HEK293T (cell line): ENCODE data around the gene SH3D19.

Experiments used
- CTCF ChIA-PET: fragments of 350-600 bp; formaldehyde crosslinking; extraction: SDS; loops from one replicate; lab custom pipeline; 2021; ENCODE audit warnings: antibody characterized with exemption, inconsistent platforms; lab: Yijun Ruan, JAX
- POLR2A ChIA-PET: fragments of 350-600 bp; formaldehyde crosslinking; extraction: SDS; loops from one replicate; lab custom pipeline; 2020; ENCODE audit warnings: antibody characterized with exemption, inconsistent platforms; lab: Yijun Ruan, JAX
- DNase-seq: peaks from one replicate; pipeline ENCODE4 v3.0.0; 2012; ENCODE audit warnings: mixed read lengths; ENCODE audit errors: extremely low spot score
- ARNT ChIP-seq: fragments of 450-650 bp; IDR thresholded peaks from 2 replicates; pipeline ENCODE4 v1.6.1; 2017; ENCODE audit warnings: mild to moderate bottlenecking
- BHLHE40 ChIP-seq: fragments of 450-650 bp; IDR thresholded peaks from 2 replicates; pipeline ENCODE4 v1.6.1; 2016; ENCODE audit warnings: mild to moderate bottlenecking, moderate library complexity, borderline replicate concordance
- CTBP1 ChIP-seq: fragments of 450-650 bp; IDR thresholded peaks from 2 replicates; pipeline ENCODE4 v1.6.1; 2016; ENCODE audit warnings: borderline replicate concordance
- ELF4 ChIP-seq: fragments of 450-650 bp; IDR thresholded peaks from 2 replicates; pipeline ENCODE4 v1.6.1; 2017; ENCODE audit warnings: antibody characterized with exemption
- FOXA1 ChIP-seq: fragments of 450-650 bp; IDR thresholded peaks from 2 replicates; pipeline ENCODE4 v1.6.1; 2016; ENCODE audit warnings: mild to moderate bottlenecking
- FOXK2 ChIP-seq: fragments of 450-650 bp; IDR thresholded peaks from 2 replicates; pipeline ENCODE4 v1.6.1; 2016; ENCODE audit warnings: mild to moderate bottlenecking
- FOXM1 ChIP-seq: fragments of 450-650 bp; IDR thresholded peaks from 2 replicates; pipeline ENCODE4 v1.6.1; 2017; ENCODE audit warnings: mild to moderate bottlenecking, borderline replicate concordance
- HDGF ChIP-seq: fragments of 450-650 bp; IDR thresholded peaks from 2 replicates; pipeline ENCODE4 v1.6.1; 2017; ENCODE audit warnings: antibody characterized with exemption, borderline replicate concordance
- L3MBTL2 ChIP-seq: fragments of 450-650 bp; conservative IDR thresholded peaks from 2 replicates; pipeline ENCODE4 v1.6.1; 2016; ENCODE audit warnings: mild to moderate bottlenecking
- LEF1 ChIP-seq: fragments of 450-650 bp; IDR thresholded peaks from 2 replicates; pipeline ENCODE4 v1.6.1; 2017; ENCODE audit warnings: mild to moderate bottlenecking, borderline replicate concordance
- NFRKB ChIP-seq: fragments of 450-650 bp; IDR thresholded peaks from 2 replicates; pipeline ENCODE4 v1.6.1; 2016; ENCODE audit warnings: mild to moderate bottlenecking, moderate library complexity
- SP1 ChIP-seq: fragments of 450-650 bp; IDR thresholded peaks from 2 replicates; pipeline ENCODE4 v1.6.1; 2017
- SUZ12 ChIP-seq: fragments of 450-650 bp; IDR thresholded peaks from 2 replicates; pipeline ENCODE4 v1.6.1; 2016; ENCODE audit warnings: mild to moderate bottlenecking
- TARDBP ChIP-seq: fragments of 450-650 bp; IDR thresholded peaks from 2 replicates; pipeline ENCODE4 v1.6.1; 2016
- ZNF384 ChIP-seq: fragments of 450-650 bp; IDR thresholded peaks from 2 replicates; pipeline ENCODE4 v1.6.1; 2016
- TF ChIP-seq, protein P1 (sequence below): fragments of 450-650 bp; IDR thresholded peaks from 2 replicates; pipeline ENCODE4 v1.6.1; 2016

SH3D19 gene

DNA sequence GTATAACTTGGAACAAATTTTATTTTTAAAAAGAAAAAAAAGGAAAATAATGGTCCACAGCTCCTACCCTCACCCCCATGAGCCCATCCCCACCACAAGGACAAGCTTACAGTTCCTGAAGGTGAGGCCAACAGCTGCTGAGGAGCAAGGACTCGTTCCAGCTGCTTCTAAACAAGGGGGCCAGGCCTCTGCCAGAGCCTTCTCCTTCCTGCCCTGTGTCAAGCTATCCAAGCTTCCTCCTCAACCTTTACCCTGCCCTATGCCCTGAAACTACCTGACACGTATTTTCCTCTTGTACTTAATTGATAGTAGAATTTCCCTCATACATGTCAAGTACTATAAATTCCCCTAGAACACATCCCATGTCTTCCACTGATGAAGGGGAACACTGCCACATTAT is 8.8 kb downstream of the SH3D19 start:
- no peak for DNase-seq
- CTCF ChIA-PET, result interaction anchor here (1.1 to 2.0 kb wide), 3 partner anchors 11 to 16 kb away, joined by 4 to 5 read pairs (median 5); no protein-coding TSS in a partner anchor
- POLR2A ChIA-PET, result interaction anchor here (0.8 to 1.7 kb wide), 2 partner anchors 8 to 12 kb away, joined by 3 to 9 read pairs; partner anchors contain the start of gene SH3D19
- TF ChIP-seq TARDBP (no peak), FOXM1 (no peak), CTBP1 (no peak), NFRKB (no peak), FOXK2 (no peak), ELF4 (no peak), ZNF384 (no peak), ARNT (no peak), HDGF (no peak), SP1 (no peak), FOXA1 (no peak), LEF1 (no peak), BHLHE40 (no peak), SUZ12 (no peak), L3MBTL2 (no peak)
- TF ChIP-seq, protein P1, sequence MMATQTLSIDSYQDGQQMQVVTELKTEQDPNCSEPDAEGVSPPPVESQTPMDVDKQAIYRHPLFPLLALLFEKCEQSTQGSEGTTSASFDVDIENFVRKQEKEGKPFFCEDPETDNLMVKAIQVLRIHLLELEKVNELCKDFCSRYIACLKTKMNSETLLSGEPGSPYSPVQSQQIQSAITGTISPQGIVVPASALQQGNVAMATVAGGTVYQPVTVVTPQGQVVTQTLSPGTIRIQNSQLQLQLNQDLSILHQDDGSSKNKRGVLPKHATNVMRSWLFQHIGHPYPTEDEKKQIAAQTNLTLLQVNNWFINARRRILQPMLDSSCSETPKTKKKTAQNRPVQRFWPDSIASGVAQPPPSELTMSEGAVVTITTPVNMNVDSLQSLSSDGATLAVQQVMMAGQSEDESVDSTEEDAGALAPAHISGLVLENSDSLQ, result no peak

DNA sequence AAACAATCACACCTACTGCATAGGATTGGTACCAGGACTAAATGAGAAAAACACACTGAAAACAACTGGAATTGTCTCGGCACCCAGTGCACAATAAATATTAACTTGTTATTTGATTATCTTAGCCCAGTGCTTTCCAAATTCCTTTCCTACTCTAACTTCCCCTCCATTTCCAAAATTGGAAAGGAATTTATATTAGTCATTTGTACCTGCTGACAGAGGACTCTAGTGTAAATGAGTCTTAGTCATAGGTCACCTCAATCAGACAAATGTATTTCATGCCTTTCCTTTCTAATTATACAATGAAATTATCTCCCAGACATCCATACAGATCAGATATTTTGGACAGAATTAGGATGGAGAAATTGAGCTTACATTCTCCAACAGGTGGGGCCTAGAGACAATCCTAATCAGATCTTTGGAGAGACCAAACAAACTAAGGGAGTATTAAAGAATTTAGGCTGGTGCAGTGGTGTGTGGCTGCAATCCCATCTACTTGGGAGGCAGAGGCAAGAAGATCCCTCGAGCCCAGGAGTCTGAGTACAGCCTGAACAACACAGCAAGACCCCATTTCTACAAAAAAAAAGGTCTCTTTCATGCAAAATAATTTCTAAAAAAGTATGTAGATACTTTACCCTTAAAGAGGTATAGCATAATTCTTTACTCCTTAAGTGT is 10.1 kb downstream of the SH3D19 start:
- no peak for DNase-seq

DNA sequence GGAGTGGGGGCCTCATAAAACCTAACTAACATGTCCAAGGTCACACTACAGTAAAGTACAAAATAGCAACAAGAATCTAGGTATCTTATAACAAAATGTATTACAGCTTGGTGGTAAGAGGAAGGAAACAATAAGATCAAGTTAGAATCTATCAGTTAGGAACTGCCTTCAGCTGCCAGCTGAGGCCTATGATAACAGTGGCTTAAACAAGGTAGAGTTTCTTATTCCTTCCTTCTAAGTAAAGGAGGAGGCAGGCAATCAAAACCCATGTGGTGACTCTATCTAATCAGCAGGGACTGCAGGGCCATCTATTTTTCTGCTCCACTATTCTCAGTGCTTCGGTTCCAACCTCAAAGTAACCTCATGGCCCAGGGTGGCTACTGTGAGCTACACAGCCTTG is 10.9 kb downstream of the SH3D19 start:
- no peak for DNase-seq
- CTCF ChIA-PET, result no interaction called here
- TF ChIP-seq ELF4, result no peak
- TF ChIP-seq L3MBTL2, result no peak
- TF ChIP-seq ZNF384, result no peak
- no peak for TF ChIP-seq CTBP1
- TF ChIP-seq, protein P1, result no peak
- TF ChIP-seq SP1, result no peak
- no peak for TF ChIP-seq TARDBP
- no peak for TF ChIP-seq FOXA1
- TF ChIP-seq FOXK2, result no peak
- TF ChIP-seq SUZ12, result no peak
- no peak for TF ChIP-seq ARNT
- TF ChIP-seq NFRKB, result no peak
- TF ChIP-seq FOXM1, result no peak
- TF ChIP-seq HDGF, result no peak
- no peak for TF ChIP-seq BHLHE40
- no peak for TF ChIP-seq LEF1
- POLR2A ChIA-PET, result interaction anchor here (0.9 to 3.5 kb wide), 3 partner anchors 10 to 22 kb away, joined by 3 to 27 read pairs (median 3); partner anchors contain the start of gene SH3D19

More for the DNA sequence above, 10.1 kb downstream of the SH3D19 start:
- TF ChIP-seq SUZ12 (no peak), FOXK2 (no peak), ZNF384 (no peak), ELF4 (no peak), ARNT (no peak), CTBP1 (no peak), SP1 (no peak), BHLHE40 (no peak), LEF1 (no peak)
- POLR2A ChIA-PET, result interaction anchor here (3.5 kb wide), 1 partner anchor 9 kb away, joined by 27 read pairs; the partner anchor contains the start of gene SH3D19
- CTCF ChIA-PET, result no interaction called here

DNA sequence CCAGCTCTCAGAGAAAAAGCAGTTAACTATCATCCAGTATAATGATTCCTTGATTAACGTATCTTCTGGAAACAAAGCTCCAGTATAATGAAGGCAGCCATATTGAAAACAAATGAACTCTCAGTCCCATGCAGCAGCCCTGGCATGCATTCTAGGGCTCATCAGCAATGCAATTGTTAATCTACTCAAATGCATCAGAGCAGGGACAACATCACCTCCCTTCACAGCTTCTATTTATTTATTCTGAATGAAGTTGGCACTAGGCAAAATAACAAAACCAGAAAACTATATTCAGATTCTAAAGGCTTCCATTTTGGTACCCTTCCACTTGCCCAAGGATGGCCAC is 11.4 kb downstream of the SH3D19 start:
- no peak for DNase-seq
- POLR2A ChIA-PET, result interaction anchor here (0.9 to 3.5 kb wide), 3 partner anchors 9 to 22 kb away, joined by 3 to 27 read pairs (median 3); partner anchors contain the start of gene SH3D19
- no peak for TF ChIP-seq ELF4
- no peak for TF ChIP-seq FOXM1
- no peak for TF ChIP-seq HDGF
- CTCF ChIA-PET, result no interaction called here

DNA sequence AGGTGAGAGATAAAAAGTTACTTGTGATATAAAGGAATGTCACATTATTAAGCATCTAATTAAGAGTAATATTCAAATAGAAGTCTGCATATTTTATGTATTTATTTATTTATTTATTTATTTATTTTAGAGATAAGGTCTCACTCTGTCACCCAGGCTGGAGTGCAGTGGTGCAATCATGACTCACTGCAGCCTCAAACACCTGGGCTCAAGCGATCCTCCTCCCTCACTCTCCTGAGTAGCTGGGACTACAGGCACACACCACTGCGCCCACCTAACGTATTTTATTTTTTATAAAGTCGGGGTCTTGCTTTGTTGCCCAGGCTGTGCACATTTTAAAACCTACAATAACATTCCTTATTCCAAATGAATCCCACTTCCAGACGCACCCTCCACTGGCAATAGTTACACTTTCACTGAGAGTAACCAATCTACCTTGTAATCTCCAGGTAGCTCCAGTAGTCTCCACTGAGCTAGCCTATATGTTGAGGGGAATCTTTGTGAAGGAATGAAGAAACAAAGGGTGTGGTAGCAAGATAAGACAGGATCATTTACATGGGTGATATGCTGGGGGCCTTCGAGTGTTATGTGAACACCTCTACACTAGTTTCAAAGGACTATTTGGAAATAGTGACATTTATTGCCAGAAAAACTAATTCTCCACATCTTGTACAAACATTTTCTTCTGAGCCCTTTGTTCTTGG is 11.9 kb downstream of the SH3D19 start:
- DNase-seq, result no peak
- POLR2A ChIA-PET, result interaction anchor here (0.9 to 3.5 kb wide), 3 partner anchors 9 to 21 kb away, joined by 3 to 27 read pairs (median 3); partner anchors contain the start of gene SH3D19
- CTCF ChIA-PET, result no interaction called here
- no peak for TF ChIP-seq HDGF
- TF ChIP-seq ZNF384, result no peak
- no peak for TF ChIP-seq LEF1
- no peak for TF ChIP-seq L3MBTL2
- no peak for TF ChIP-seq SUZ12
- TF ChIP-seq ARNT, result no peak
- TF ChIP-seq, protein P1, result no peak
- no peak for TF ChIP-seq TARDBP
- no peak for TF ChIP-seq FOXK2
- TF ChIP-seq FOXM1, result no peak

DNA sequence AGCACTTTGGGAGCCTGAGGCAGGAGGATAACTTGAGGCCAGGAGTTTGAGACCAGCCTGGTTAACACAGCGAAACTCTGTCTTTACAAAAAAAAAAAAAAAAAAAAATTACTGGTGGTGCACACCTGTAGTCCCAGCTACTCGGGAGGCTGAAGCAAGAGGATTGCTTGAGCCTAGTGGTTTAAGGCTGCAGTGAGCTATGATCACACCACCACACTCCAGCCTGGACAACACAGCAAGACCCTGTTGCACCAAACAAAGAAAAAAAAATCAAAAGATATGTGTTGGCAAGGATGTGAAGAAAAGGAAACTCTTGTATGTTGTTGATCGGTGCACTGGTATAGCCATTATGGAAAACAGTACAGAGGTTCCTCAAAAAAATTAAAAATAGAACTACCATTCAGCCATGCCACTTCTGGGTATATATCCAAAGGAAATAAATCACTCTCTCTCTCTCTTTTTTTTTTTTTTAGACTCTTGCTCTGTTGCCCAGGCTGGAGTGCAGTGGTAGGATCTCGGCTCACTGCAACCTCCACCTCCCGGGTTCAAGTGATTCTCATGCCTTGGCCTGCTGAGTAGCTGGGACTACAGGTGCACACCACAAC is 15.2 kb downstream of the SH3D19 start:
- CTCF ChIA-PET, result interaction anchor here (0.7 kb wide), 1 partner anchor 125 kb away, joined by 10 read pairs; no protein-coding TSS in a partner anchor
- POLR2A ChIA-PET, result interaction anchor here (1.0 kb wide), 1 partner anchor 15 kb away, joined by 3 read pairs; the partner anchor contains the start of gene SH3D19
- no peak for TF ChIP-seq HDGF
- TF ChIP-seq, protein P1, result no peak
- TF ChIP-seq TARDBP, result no peak
- no peak for TF ChIP-seq CTBP1
- TF ChIP-seq FOXK2, result no peak
- TF ChIP-seq FOXA1, result no peak
- no peak for TF ChIP-seq L3MBTL2
- TF ChIP-seq SUZ12, result no peak
- no peak for TF ChIP-seq ZNF384
- no peak for TF ChIP-seq LEF1
- no peak for TF ChIP-seq SP1
- no peak for TF ChIP-seq NFRKB
- no peak for TF ChIP-seq FOXM1
- no peak for TF ChIP-seq ELF4
- TF ChIP-seq ARNT, result no peak
- TF ChIP-seq BHLHE40, result no peak
- DNase-seq, result no peak
